ENCODE results near the gene RNF144B. TPM values are rescaled to one million over a fixed set of nuclear protein-coding genes. Genes with fewer than 3 reads are reported as not detected.
"Not testable (repeated sequence)": the region's sequence is repeated elsewhere in the genome, so short reads cannot be mapped to it uniquely, and the experiment has no call there.

RNF144B gene
- total RNA-seq, 1 donor from 2014 or later = not detected

DNA sequence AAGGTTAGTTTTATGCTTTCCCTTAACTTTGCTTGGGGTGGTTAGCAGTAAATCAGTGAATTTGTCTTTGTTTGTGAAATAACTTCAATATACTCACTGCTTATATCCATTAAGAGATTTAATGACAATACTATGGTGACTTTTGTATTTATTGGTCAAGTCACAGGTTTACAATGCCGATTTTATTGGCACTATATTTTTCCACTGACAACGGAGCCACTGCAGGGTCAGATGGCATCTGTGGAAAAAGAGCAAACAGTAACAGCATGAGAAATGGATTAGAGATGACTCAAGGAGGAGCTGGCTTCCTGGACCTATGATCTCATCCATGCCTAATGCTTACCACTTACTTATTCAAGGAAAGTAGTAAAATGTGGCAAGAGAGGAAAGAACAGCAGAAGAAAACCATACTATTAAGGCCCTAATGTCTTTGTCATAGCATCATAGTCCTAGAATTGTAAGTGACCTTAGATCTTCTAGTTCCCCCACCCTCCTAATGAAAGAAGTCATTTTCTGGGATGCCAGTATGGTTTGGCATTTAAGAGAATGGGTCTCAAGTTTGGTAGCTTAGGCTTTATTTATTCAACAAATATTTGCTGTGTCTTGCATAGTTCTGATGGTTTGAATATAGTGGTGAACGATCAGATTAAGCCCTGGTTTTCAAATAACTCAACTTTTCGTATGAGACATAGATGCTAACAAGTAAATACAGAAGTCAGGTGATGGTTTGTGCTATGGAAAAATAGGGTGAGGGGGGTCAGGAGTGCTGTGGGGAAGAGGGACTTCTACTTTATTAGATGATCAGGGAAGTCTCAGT, 18.5 kb downstream of the RNF144B start:
- H3K36me3 Mint-ChIP-seq (ENCODE audit: unreplicated experiment) = no peaks in the 10 kb centered on the region
- DNase-seq = no peak
- H3K4me3 Mint-ChIP-seq (ENCODE audit: unreplicated experiment) = no peak overlapping the region
- H3K27me3 Mint-ChIP-seq (ENCODE audit: unreplicated experiment) = no peaks in the 10 kb centered on the region
- H3K27ac Mint-ChIP-seq (ENCODE audit: unreplicated experiment) = no peak overlapping the region
- H3K4me1 Mint-ChIP-seq (ENCODE audit: low read depth, unreplicated experiment) = no peaks in the 10 kb centered on the region
- H3K9me3 Mint-ChIP-seq (ENCODE audit: unreplicated experiment) = no peaks in the 10 kb centered on the region
- TF ChIP-seq, protein P1, sequence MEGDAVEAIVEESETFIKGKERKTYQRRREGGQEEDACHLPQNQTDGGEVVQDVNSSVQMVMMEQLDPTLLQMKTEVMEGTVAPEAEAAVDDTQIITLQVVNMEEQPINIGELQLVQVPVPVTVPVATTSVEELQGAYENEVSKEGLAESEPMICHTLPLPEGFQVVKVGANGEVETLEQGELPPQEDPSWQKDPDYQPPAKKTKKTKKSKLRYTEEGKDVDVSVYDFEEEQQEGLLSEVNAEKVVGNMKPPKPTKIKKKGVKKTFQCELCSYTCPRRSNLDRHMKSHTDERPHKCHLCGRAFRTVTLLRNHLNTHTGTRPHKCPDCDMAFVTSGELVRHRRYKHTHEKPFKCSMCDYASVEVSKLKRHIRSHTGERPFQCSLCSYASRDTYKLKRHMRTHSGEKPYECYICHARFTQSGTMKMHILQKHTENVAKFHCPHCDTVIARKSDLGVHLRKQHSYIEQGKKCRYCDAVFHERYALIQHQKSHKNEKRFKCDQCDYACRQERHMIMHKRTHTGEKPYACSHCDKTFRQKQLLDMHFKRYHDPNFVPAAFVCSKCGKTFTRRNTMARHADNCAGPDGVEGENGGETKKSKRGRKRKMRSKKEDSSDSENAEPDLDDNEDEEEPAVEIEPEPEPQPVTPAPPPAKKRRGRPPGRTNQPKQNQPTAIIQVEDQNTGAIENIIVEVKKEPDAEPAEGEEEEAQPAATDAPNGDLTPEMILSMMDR (IDR thresholded peaks at IDR 0.05; ENCODE audit: partially characterized antibody, unreplicated experiment) = no peak

DNA sequence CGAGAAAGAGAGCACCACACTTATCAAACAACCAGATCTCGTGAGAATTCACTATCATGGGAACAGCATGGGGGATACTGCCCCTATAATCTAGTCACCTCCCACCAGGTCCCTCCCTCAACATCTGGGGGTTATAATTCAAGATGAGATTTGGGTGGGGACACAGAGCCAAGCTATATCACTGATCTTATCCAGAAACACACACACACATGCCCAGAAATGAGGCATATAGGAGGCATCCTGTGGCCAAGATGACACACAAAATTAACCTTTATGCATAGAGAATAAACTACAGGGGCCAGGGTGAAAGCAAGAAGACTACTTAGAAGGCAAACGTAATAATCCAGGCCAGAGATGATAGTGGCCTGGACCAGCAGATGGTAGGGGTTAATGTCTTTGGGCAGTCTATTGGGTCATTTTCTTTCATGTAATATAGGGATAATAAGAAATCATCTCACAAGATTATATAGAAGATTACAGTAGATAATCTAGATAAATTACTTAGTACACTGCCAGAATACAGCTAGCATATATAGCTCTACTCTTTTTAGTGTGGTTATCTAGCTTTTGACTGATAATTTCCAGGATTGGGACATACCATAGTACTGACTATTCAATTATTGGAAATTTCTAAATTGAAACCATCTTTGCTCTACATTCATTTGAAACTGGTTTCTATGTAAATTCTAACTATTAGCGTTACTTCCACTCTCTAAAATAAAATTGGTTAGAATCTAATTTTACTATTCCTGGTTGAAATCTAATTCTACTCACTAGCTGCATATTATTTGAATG, 20.0 kb downstream of the RNF144B start:
- no peaks in the 10 kb centered on the region for H3K4me1 Mint-ChIP-seq (ENCODE audit: low read depth, unreplicated experiment)
- no peak overlapping the region for H3K4me3 Mint-ChIP-seq (ENCODE audit: unreplicated experiment)
- no peaks in the 10 kb centered on the region for H3K9me3 Mint-ChIP-seq (ENCODE audit: unreplicated experiment)
- no peak for DNase-seq
- H3K36me3 Mint-ChIP-seq (ENCODE audit: unreplicated experiment) = no peaks in the 10 kb centered on the region
- no peak overlapping the region for H3K27ac Mint-ChIP-seq (ENCODE audit: unreplicated experiment)
- H3K27me3 Mint-ChIP-seq (ENCODE audit: unreplicated experiment) = no peaks in the 10 kb centered on the region
- TF ChIP-seq, protein P1 (IDR thresholded peaks at IDR 0.05; ENCODE audit: partially characterized antibody, unreplicated experiment) = no peak

DNA sequence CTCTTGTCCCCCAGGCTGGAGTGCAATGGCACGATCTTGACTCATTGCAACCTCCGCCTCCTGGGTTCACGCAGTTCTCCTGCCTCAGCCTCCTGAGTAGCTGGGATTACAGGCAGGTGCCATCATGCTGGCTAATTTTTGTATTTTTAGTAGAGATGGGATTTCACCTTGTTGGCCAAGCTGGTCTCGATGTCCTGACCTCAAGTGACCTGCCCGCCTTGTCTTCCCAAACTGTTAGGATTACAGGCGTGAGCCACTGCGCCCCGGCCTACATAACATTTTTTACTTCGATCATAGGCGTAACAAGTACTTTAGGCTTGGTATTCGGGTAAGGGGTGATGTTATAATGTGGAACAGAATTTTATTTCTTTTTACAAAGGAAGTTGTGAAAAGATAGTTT, 22.5 kb downstream of the RNF144B start:
- H3K27me3 Mint-ChIP-seq (ENCODE audit: unreplicated experiment); H3K9me3 Mint-ChIP-seq (ENCODE audit: unreplicated experiment); H3K4me3 Mint-ChIP-seq (ENCODE audit: unreplicated experiment): not testable (repeated sequence)

GRCh38 chr6:18410412-18410811, 23.3 kb downstream of the RNF144B start:
- no peaks in the 10 kb centered on the region for H3K36me3 Mint-ChIP-seq (ENCODE audit: unreplicated experiment)
- no peak for DNase-seq
- H3K27me3 Mint-ChIP-seq (ENCODE audit: unreplicated experiment) = no peaks in the 10 kb centered on the region
- no peak overlapping the region for H3K27ac Mint-ChIP-seq (ENCODE audit: unreplicated experiment)
- no peak overlapping the region for H3K4me3 Mint-ChIP-seq (ENCODE audit: unreplicated experiment)
- TF ChIP-seq, protein P1 (IDR thresholded peaks at IDR 0.05; ENCODE audit: partially characterized antibody, unreplicated experiment) = no peak
- no peaks in the 10 kb centered on the region for H3K4me1 Mint-ChIP-seq (ENCODE audit: low read depth, unreplicated experiment)
- H3K9me3 Mint-ChIP-seq (ENCODE audit: unreplicated experiment) = no peaks in the 10 kb centered on the region

More for the DNA sequence above, 22.5 kb downstream of the RNF144B start:
- H3K27ac Mint-ChIP-seq (ENCODE audit: unreplicated experiment); H3K4me1 Mint-ChIP-seq (ENCODE audit: low read depth, unreplicated experiment); DNase-seq; H3K36me3 Mint-ChIP-seq (ENCODE audit: unreplicated experiment): not testable (repeated sequence)

GRCh38 chr6:18412068-18412467, 24.9 kb downstream of the RNF144B start:
- no peak for DNase-seq
- TF ChIP-seq, protein P1 (IDR thresholded peaks at IDR 0.05; ENCODE audit: partially characterized antibody, unreplicated experiment) = no peak
- Mint-ChIP-seq H3K4me3 (ENCODE audit: unreplicated experiment) (no peak overlapping the region), H3K36me3 (ENCODE audit: unreplicated experiment) (no peaks in the 10 kb centered on the region), H3K27ac (ENCODE audit: unreplicated experiment) (no peak overlapping the region), H3K4me1 (ENCODE audit: low read depth, unreplicated experiment) (no peaks in the 10 kb centered on the region), H3K9me3 (ENCODE audit: unreplicated experiment) (no peaks in the 10 kb centered on the region), H3K27me3 (ENCODE audit: unreplicated experiment) (no peaks in the 10 kb centered on the region)

Measured in glutamatergic neuron (in vitro differentiated cells).